ENCODE results near the gene TMEM240.

GRCh38 chr1:1554926-1555915 lies 14.8 kb upstream of the TMEM240 start:
- TF ChIP-seq POLR2A (IDR thresholded peaks at IDR 0.05) (no peak), CTCF (IDR thresholded peaks at IDR 0.05) (no peak)
